OCI-LY7 (cell line): ENCODE data around the gene ANKRA2.

Source experiments
- CTCF ChIP-seq: fragments of 200-600 bp; sonication (generic); conservative IDR thresholded peaks from 2 replicates; pipeline ENCODE4 v1.5.1; 2014; ENCODE audit warnings: mild to moderate bottlenecking, antibody characterized with exemption, low read length, moderate library complexity, mixed read lengths
- EZH2phosphoT487 ChIP-seq: fragments of 200-600 bp; sonication (generic); IDR thresholded peaks from 2 replicates; pipeline ENCODE4 v1.6.1; 2018; ENCODE audit warnings: low read depth, borderline replicate concordance, mild to moderate bottlenecking, mixed run types, antibody characterized with exemption, low read length, moderate library complexity, mixed read lengths

GRCh38 chr5:73529081-73529480 lies 36.4 kb downstream of the ANKRA2 start:
- no peak for TF ChIP-seq CTCF
- TF ChIP-seq EZH2phosphoT487: no peak
